Ramos (cell line): ENCODE results near the gene CNTNAP2.

Source experiments
- in situ Hi-C: fragments of 300-500 bp; cut with MboI; formaldehyde crosslinking; loops from one replicate; pipeline ENCODE4 v1.14.3; 2022; ENCODE audit warnings: low sequenced_read_pairs; ENCODE audit not compliant: unreplicated experiment

The CNTNAP2 gene

GRCh38 chr7:147406521-147407135 lies 1290.0 kb downstream of the CNTNAP2 start:
- in situ Hi-C loops, result no loop called here

- in situ Hi-C loops, result no loop called here
These were observed 1294.5 kb downstream of the CNTNAP2 start for GRCh38 chr7:147411096-147411495.

GRCh38 chr7:147412109-147412508 lies 1295.5 kb downstream of the CNTNAP2 start:
- in situ Hi-C loops, result no loop called here

GRCh38 chr7:147412782-147413556 lies 1296.4 kb downstream of the CNTNAP2 start:
- in situ Hi-C loops, result no loop called here

- in situ Hi-C loops, result no loop called here
These were observed 1296.9 kb downstream of the CNTNAP2 start for GRCh38 chr7:147413557-147413870.

GRCh38 chr7:147415991-147416390 lies 1299.4 kb downstream of the CNTNAP2 start:
- in situ Hi-C loops, result no loop called here

GRCh38 chr7:147418966-147419365 lies 1302.4 kb downstream of the CNTNAP2 start:
- in situ Hi-C loops, result no loop called here

GRCh38 chr7:147423875-147424274 lies 1307.3 kb downstream of the CNTNAP2 start:
- in situ Hi-C loops, result no loop called here

GRCh38 chr7:147428075-147428474 lies 1311.5 kb downstream of the CNTNAP2 start:
- in situ Hi-C loops, result no loop called here

- in situ Hi-C loops, result no loop called here
These were observed 1313.4 kb downstream of the CNTNAP2 start for GRCh38 chr7:147429961-147430360.

GRCh38 chr7:147432079-147432478 lies 1315.5 kb downstream of the CNTNAP2 start:
- in situ Hi-C loops, result no loop called here

GRCh38 chr7:147432576-147432975 lies 1316.0 kb downstream of the CNTNAP2 start:
- in situ Hi-C loops, result no loop called here

GRCh38 chr7:147436718-147437117 lies 1320.1 kb downstream of the CNTNAP2 start:
- in situ Hi-C loops, result no loop called here

GRCh38 chr7:147438216-147438615 lies 1321.6 kb downstream of the CNTNAP2 start:
- in situ Hi-C loops, result no loop called here

GRCh38 chr7:147443942-147444341 lies 1327.3 kb downstream of the CNTNAP2 start:
- in situ Hi-C loops, result no loop called here

GRCh38 chr7:147452816-147453215 lies 1336.2 kb downstream of the CNTNAP2 start:
- in situ Hi-C loops, result no loop called here

- in situ Hi-C loops, result no loop called here
These were observed 1348.6 kb downstream of the CNTNAP2 start for GRCh38 chr7:147465223-147465622.

GRCh38 chr7:147472556-147472955 lies 1356.0 kb downstream of the CNTNAP2 start:
- in situ Hi-C loops, result no loop called here

- in situ Hi-C loops, result no loop called here
These were observed 1358.3 kb downstream of the CNTNAP2 start for GRCh38 chr7:147474862-147475261.

- in situ Hi-C loops, result no loop called here
These were observed 1360.9 kb downstream of the CNTNAP2 start for GRCh38 chr7:147477526-147477925.

- in situ Hi-C loops, result no loop called here
These were observed 1362.2 kb downstream of the CNTNAP2 start for GRCh38 chr7:147478796-147479195.
